GM18909 (cell line): ENCODE results near the gene SUPT4H1.
A peak's percentile ranks its signal among the peaks of the same experiment; 100 is the strongest.

ENCODE experiments used
- ATAC-seq: cut with Tn5 transposase; IDR thresholded peaks from one replicate; pipeline ENCODE4 v1.9.1; 2021; ENCODE audit warnings: mild to moderate bottlenecking; ENCODE audit not compliant: unreplicated experiment, poor library complexity

The SUPT4H1 gene

GRCh38 chr17:58365185-58365979 lies 13.4 kb upstream of the SUPT4H1 start:
- no peak for ATAC-seq

- no peak for ATAC-seq
Observed at GRCh38 chr17:58364270-58364942, 12.4 kb upstream of the SUPT4H1 start.

GRCh38 chr17:58363457-58364185 lies 11.6 kb upstream of the SUPT4H1 start:
- ATAC-seq: no peak

GRCh38 chr17:58362368-58363014 lies 10.5 kb upstream of the SUPT4H1 start:
- ATAC-seq: no peak

GRCh38 chr17:58360296-58361063 lies 8.5 kb upstream of the SUPT4H1 start:
- ATAC-seq: no peak

GRCh38 chr17:58358408-58359172 lies 6.6 kb upstream of the SUPT4H1 start:
- ATAC-seq: no peak

- ATAC-seq: no peak
Observed at GRCh38 chr17:58357312-58358297, 5.6 kb upstream of the SUPT4H1 start.

GRCh38 chr17:58356231-58356630 lies 4.2 kb upstream of the SUPT4H1 start:
- no peak for ATAC-seq

GRCh38 chr17:58354541-58355216 lies 2.7 kb upstream of the SUPT4H1 start:
- ATAC-seq: no peak

GRCh38 chr17:58353389-58353825 lies 1.4 kb upstream of the SUPT4H1 start:
- ATAC-seq: no peak

GRCh38 chr17:58352596-58353388 lies 791 bp upstream of the SUPT4H1 start:
- no peak for ATAC-seq

GRCh38 chr17:58351182-58351581 lies 819 bp downstream of the SUPT4H1 start:
- no peak for ATAC-seq

- no peak for ATAC-seq
Observed at GRCh38 chr17:58348038-58348437, 4.0 kb downstream of the SUPT4H1 start.

GRCh38 chr17:58345500-58345899 lies 6.5 kb downstream of the SUPT4H1 start:
- no peak for ATAC-seq

GRCh38 chr17:58344791-58345157 lies 7.2 kb downstream of the SUPT4H1 start:
- peak; percentile 40 for ATAC-seq

- peak; percentile 87 for ATAC-seq
Observed at GRCh38 chr17:58344047-58344790, 7.8 kb downstream of the SUPT4H1 start.
